Sigmoid colon (tissue), 4 donors: ENCODE measurements around the gene MRPL19.

Source experiments
- EP300 ChIP-seq, 4 donors: sonication (generic); formaldehyde crosslinking; IDR thresholded peaks; one replicate each; pipeline ENCODE4 v1.6.1; 2017; ENCODE audit warnings: antibody characterized with exemption in 4 of 4
- POLR2A ChIP-seq, 2 donors: fragments of 450-650 bp; IDR thresholded peaks; one replicate each; pipeline ENCODE4 v1.6.1; 2016; ENCODE audit warnings: antibody characterized with exemption in 2 of 2, mild to moderate bottlenecking in 2 of 2, moderate library complexity in 2 of 2
- TF ChIP-seq, protein P1 (sequence below), 4 experiments: fragments of 450-650 bp in 3 of 4; fragments of 200-600 bp in 1 of 4; IDR thresholded peaks; one replicate each; pipeline ENCODE4 v1.5.1; 2016 to 2019; ENCODE audit warnings: antibody characterized with exemption in 4 of 4, mild to moderate bottlenecking in 3 of 4, moderate library complexity in 2 of 4

- TF ChIP-seq, protein P1, sequence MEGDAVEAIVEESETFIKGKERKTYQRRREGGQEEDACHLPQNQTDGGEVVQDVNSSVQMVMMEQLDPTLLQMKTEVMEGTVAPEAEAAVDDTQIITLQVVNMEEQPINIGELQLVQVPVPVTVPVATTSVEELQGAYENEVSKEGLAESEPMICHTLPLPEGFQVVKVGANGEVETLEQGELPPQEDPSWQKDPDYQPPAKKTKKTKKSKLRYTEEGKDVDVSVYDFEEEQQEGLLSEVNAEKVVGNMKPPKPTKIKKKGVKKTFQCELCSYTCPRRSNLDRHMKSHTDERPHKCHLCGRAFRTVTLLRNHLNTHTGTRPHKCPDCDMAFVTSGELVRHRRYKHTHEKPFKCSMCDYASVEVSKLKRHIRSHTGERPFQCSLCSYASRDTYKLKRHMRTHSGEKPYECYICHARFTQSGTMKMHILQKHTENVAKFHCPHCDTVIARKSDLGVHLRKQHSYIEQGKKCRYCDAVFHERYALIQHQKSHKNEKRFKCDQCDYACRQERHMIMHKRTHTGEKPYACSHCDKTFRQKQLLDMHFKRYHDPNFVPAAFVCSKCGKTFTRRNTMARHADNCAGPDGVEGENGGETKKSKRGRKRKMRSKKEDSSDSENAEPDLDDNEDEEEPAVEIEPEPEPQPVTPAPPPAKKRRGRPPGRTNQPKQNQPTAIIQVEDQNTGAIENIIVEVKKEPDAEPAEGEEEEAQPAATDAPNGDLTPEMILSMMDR (IDR thresholded peaks at IDR 0.05) = no peak
- peak in 1 of 4 donors; percentile 7 for TF ChIP-seq EP300 (IDR thresholded peaks at IDR 0.05)
- no peak for TF ChIP-seq POLR2A (IDR thresholded peaks at IDR 0.05)
Measured at GRCh38 chr2:75643980-75644379, 2.6 kb upstream of the MRPL19 start.
